Kasumi-1 (cell line): ENCODE measurements around the gene ATP6V0A1.
"Not testable (repeated sequence)": the region's sequence is repeated elsewhere in the genome, so short reads cannot be mapped to it uniquely, and the experiment has no call there.

Experiments
- DNase-seq, 2 experiments: peaks; one replicate each; lab custom pipeline; 2025; lab: John Stamatoyannopoulos, UW

The ATP6V0A1 gene

GRCh38 chr17:42436391-42436790 lies 22.3 kb upstream of the ATP6V0A1 start:
- DNase-seq, result no peak

GRCh38 chr17:42438600-42439567 lies 19.8 kb upstream of the ATP6V0A1 start:
- DNase-seq, result peak in 1 of 2 experiments; percentile 22

- DNase-seq, result no peak
These were observed 17.1 kb upstream of the ATP6V0A1 start for GRCh38 chr17:42441371-42442195.

DNA sequence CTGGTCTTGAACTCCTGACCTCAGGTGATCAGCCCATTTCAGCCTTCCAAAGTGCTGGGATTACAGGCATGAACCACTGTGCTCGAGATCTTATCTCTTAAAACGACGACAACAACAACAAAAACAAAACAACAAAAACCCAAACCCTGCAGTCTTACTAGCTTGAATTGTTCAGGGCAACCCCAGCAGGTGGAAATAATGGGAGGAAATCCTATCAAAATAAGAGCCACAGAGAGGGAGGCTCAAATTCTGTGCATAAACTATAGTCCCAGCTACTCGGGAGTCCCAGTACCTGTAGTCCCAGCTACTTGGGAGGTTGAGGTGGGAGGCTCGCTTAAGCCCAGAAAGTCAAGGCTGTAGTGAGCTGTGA lies 16.5 kb upstream of the ATP6V0A1 start:
- DNase-seq, result no peak

DNA sequence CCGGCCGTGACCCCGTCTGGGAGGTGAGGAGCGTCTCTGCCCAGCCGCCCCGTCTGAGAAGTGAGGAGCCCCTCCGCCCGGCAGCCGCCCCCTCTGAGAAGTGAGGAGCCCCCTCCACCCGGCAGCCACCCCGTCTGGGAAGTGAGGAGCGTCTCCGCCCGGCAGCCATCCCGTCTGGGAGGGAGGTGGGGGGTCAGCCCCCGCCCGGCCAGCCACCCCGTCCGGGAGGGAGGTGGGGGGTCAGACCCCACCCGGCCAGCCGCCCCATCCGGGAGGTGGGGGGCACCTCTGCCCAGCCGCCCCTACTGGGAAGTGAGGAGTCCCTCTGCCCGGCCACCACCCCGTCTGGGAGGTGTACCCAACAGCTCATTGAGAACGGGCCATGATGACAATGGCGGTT lies 9.5 kb upstream of the ATP6V0A1 start:
- DNase-seq, result not testable (repeated sequence)

GRCh38 chr17:42449838-42450237 lies 8.8 kb upstream of the ATP6V0A1 start:
- not testable (repeated sequence) for DNase-seq

GRCh38 chr17:42451270-42451669 lies 7.4 kb upstream of the ATP6V0A1 start:
- DNase-seq, result not testable (repeated sequence)

DNA sequence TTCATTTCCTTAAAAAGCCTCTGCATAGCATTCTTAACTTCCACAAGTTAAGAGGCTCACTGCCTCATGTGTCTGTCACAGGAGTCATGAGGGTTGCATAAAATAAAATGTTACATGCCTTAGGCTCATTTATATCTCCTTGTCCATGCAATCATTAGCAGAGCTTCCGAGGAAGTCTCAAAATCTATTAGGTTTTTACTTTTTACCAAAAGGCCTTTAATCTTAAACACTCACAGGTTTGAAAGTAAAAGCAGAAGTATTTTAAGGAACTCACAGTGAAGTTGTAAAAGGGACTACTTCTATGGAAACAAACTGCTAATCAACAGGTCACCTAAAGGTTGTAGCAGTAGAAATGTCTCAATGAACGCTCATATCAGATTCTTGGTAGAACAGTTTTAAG lies 5.2 kb upstream of the ATP6V0A1 start:
- peak; percentile 66 to 87 for DNase-seq

- DNase-seq, result not testable (repeated sequence)
These were observed 3.7 kb upstream of the ATP6V0A1 start for GRCh38 chr17:42454987-42455386.

GRCh38 chr17:42456223-42457106 lies 2.2 kb upstream of the ATP6V0A1 start:
- DNase-seq, result peak; percentile 96 to 98

GRCh38 chr17:42457107-42457792 lies 1.4 kb upstream of the ATP6V0A1 start:
- DNase-seq, result peak in 1 of 2 experiments; percentile 29

GRCh38 chr17:42459256-42459800 lies 650 bp downstream of the ATP6V0A1 start:
- no peak for DNase-seq

DNA sequence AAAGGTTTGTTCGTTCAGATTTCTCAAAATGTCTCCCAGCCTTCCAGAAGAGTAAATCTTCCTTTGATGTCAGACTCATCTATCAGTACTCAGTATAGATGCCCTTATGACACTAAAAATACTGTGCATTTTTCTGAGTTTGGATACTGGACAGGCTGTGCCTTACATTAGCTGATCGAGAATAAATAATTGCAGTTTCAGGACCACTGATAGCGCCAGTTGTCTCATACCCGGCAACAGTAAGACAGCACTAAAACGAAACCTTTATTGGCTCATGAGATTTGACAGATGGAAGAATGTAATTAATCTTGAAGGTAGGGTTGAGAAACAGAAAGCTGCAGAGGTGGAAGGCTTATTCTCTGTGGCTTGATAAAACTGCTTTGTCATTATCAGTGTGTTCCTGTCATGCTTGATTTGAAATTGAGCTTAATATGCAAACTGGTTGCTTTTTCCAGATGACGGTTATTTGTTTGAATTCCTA lies 1.2 kb downstream of the ATP6V0A1 start:
- DNase-seq, result peak; percentile 11 to 69

- no peak for DNase-seq
These were observed 1.7 kb downstream of the ATP6V0A1 start for GRCh38 chr17:42460371-42460770.

DNA sequence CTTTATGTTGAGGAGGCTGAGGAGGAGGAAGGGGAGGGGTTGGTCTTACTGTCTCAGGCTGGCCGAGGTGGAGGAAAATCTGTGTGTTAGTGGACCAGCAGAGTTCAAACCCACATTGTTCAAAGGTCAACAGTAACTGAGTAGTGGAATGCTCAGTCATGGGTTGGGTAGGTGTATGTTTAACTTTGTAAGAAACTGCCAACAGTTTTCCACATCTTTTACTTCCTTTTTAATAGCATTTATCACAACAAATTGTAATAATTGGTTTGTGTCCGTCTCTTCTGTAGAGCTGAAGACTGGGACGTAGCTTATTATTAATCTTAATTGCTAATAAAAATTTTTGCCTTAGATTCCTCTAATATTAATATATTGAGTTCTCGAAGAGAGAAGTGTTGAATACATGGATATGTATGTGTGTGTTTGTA lies 5.3 kb downstream of the ATP6V0A1 start:
- no peak for DNase-seq

- no peak for DNase-seq
These were observed 9.2 kb downstream of the ATP6V0A1 start for GRCh38 chr17:42467889-42468288.

GRCh38 chr17:42472709-42473521 lies 14.2 kb downstream of the ATP6V0A1 start:
- no peak for DNase-seq

DNA sequence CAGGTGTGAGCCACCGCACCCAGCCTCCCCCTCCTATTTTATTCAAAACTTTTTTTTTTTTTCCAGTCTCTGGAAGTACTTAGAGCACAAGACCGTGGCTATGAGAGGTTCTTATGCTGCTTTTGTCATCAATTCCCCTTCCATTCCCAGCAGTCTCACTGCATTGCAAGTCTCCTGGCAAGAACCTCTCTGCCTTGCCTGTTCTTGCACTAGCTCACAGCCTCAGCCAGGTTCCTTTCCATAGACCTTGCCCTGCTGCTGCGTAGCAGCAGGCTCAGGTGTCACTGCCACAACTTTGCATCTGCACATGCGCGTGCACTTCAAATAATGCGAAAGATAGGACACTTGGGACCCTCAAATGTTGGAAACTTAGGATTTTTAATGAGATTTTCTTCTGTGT lies 15.6 kb downstream of the ATP6V0A1 start:
- no peak for DNase-seq

DNA sequence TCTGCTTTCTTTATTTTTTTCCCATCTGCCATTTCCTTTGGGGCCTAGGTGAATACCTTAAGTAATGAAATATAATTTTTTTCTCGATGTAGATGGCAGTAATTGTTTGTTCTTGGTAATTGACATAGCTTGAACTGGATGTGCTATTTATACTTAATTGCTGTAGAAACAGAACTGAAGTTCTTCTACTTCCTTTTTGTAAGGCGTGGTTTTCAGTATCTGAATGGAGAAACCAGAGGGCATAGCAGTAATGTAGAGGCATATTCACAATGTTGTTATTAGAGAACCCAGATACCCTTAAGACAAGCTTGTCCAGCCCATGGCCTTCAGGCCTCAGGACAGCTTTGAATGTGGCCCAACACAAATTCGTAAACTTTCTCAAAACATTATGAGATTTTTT lies 16.4 kb downstream of the ATP6V0A1 start:
- peak in 1 of 2 experiments; percentile 34 for DNase-seq

- no peak for DNase-seq
These were observed 17.2 kb downstream of the ATP6V0A1 start for GRCh38 chr17:42475835-42476234.
